OCI-LY3 (cell line): Measurements from ENCODE around the gene HDAC3.

ENCODE experiments used
- H2AFZ ChIP-seq: fragments of 200-600, 300-600 bp; shearing (Covaris generic); 2 replicates; pipeline ENCODE4 v1.6.0; 2014; ENCODE audit warnings: antibody characterized with exemption, low read depth, low read length
- H3K27ac ChIP-seq: fragments of 200-600, 300-600 bp; sonication (generic); 2 replicates; pipeline ENCODE4 v1.5.1; 2014; ENCODE audit warnings: mild to moderate bottlenecking, low read length, moderate library complexity, mixed read lengths
- H3K27me3 ChIP-seq: fragments of 200-600, 300-600 bp; sonication (generic); 2 replicates; pipeline ENCODE4 v1.6.1; 2014; ENCODE audit warnings: low read depth, low read length, mixed read lengths
- H3K36me3 ChIP-seq: fragments of 200-600, 300-600 bp; sonication (generic); replicated peaks from 2 replicates; pipeline ENCODE3; 2014; ENCODE audit warnings: low read depth, low read length, mixed read lengths
- H3K4me1 ChIP-seq: fragments of 300-600, 200-600 bp; sonication (generic); 2 replicates; pipeline ENCODE4 v1.6.1; 2014; ENCODE audit warnings: low read length, mixed read lengths
- H3K4me2 ChIP-seq: fragments of 200-600, 300-600 bp; sonication (generic); 2 replicates; pipeline ENCODE4 v1.6.1; 2014; ENCODE audit warnings: low read length, mixed read lengths
- H3K4me3 ChIP-seq: fragments of 300-600, 200-600 bp; sonication (generic); 2 replicates; pipeline ENCODE4 v1.5.1; 2014; ENCODE audit warnings: antibody characterized with exemption, mild to moderate bottlenecking, low read length, moderate library complexity
- H3K79me2 ChIP-seq: fragments of 300-600, 200-600 bp; shearing (Covaris generic); 2 replicates; pipeline ENCODE4 v1.6.1; 2014; ENCODE audit warnings: mild to moderate bottlenecking, low read length, mixed read lengths
- H3K9ac ChIP-seq: fragments of 300-600, 200-600 bp; shearing (Covaris generic); 2 replicates; pipeline ENCODE4 v1.6.0; 2014; ENCODE audit warnings: mild to moderate bottlenecking, low read length, moderate library complexity
- H3K9me3 ChIP-seq: fragments of 200-600, 300-600 bp; shearing (Covaris generic); 2 replicates; pipeline ENCODE4 v1.6.1; 2014; ENCODE audit warnings: low read length, mixed read lengths; ENCODE audit not compliant: insufficient read depth
- H4K20me1 ChIP-seq: fragments of 200-600, 300-600 bp; sonication (generic); 2 replicates; pipeline ENCODE4 v1.6.1; 2016; ENCODE audit warnings: low read length, mixed read lengths; ENCODE audit not compliant: insufficient read depth
- EZH2phosphoT487 ChIP-seq: fragments of 200-600 bp; shearing (Covaris generic); IDR thresholded peaks from 2 replicates; pipeline ENCODE4 v1.6.1; 2018; ENCODE audit warnings: antibody characterized with exemption, mixed run types, low read depth
- TF ChIP-seq, protein P1 (sequence below): fragments of 200-600, 300-600 bp; sonication (generic); IDR thresholded peaks from 2 replicates; pipeline ENCODE4 v1.5.1; 2014; ENCODE audit warnings: antibody characterized with exemption, low read length, low read depth

The HDAC3 gene

DNA sequence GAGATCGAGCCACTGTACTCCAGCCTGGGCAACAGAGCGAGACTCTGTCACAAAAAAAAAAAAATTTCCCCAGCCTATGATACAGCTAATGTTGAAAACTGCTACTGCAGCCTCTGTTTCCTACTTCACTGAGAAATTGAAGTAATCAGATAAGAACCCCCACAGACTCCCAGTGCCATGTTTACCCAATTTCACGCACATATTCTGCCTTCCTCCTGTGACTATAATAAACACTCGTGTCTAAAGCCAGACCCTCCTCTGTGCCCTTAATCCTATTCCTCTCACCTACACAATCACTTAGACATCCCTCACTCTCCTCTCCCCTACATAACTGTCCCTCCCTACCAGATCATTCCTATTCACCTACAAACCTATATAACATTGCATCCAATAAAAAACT, 39.0 kb upstream of the HDAC3 start:
- Histone ChIP-seq H4K20me1 (no peaks in the 10 kb centered on the region), H3K9ac (no peak overlapping the region), H3K4me1 (no peaks in the 10 kb centered on the region), H3K36me3 (no peaks in the 10 kb centered on the region), H3K27me3 (no peaks in the 10 kb centered on the region), H3K4me3 (no peak overlapping the region), H3K4me2 (no peak overlapping the region), H3K79me2 (no peaks in the 10 kb centered on the region), H3K9me3 (no peaks in the 10 kb centered on the region), H3K27ac (no peak overlapping the region), H2AFZ (no peak overlapping the region)
- TF ChIP-seq, protein P1, sequence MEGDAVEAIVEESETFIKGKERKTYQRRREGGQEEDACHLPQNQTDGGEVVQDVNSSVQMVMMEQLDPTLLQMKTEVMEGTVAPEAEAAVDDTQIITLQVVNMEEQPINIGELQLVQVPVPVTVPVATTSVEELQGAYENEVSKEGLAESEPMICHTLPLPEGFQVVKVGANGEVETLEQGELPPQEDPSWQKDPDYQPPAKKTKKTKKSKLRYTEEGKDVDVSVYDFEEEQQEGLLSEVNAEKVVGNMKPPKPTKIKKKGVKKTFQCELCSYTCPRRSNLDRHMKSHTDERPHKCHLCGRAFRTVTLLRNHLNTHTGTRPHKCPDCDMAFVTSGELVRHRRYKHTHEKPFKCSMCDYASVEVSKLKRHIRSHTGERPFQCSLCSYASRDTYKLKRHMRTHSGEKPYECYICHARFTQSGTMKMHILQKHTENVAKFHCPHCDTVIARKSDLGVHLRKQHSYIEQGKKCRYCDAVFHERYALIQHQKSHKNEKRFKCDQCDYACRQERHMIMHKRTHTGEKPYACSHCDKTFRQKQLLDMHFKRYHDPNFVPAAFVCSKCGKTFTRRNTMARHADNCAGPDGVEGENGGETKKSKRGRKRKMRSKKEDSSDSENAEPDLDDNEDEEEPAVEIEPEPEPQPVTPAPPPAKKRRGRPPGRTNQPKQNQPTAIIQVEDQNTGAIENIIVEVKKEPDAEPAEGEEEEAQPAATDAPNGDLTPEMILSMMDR = no peak
- TF ChIP-seq EZH2phosphoT487 = no peak

DNA sequence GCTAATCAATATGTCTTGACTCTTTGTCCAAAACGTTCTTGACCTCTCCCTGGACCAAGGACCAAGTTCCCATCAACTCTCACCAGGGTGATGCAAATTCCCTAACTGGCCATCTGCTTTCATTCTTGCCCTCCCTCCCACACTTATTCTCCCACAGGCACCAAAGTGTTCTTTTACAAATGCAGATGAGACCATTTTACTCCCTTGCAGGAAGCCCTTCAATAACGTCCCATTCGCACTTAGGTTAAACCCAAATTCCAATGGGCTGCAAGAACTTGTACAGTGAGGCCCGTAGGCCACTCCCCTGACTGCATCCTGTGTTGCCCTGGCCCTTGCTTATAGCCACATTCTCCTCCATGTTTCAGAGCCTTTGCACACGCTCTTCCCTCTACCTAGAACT, 38.1 kb upstream of the HDAC3 start:
- H3K9ac ChIP-seq = no peak overlapping the region
- no peaks in the 10 kb centered on the region for H3K9me3 ChIP-seq
- H3K27me3 ChIP-seq = no peaks in the 10 kb centered on the region
- TF ChIP-seq EZH2phosphoT487 = no peak
- TF ChIP-seq, protein P1 = no peak
- no peak overlapping the region for H2AFZ ChIP-seq
- no peak overlapping the region for H3K4me2 ChIP-seq
- no peaks in the 10 kb centered on the region for H4K20me1 ChIP-seq
- no peak overlapping the region for H3K4me3 ChIP-seq
- H3K36me3 ChIP-seq = no peaks in the 10 kb centered on the region
- no peak overlapping the region for H3K27ac ChIP-seq
- H3K4me1 ChIP-seq = no peaks in the 10 kb centered on the region
- H3K79me2 ChIP-seq = no peaks in the 10 kb centered on the region

DNA sequence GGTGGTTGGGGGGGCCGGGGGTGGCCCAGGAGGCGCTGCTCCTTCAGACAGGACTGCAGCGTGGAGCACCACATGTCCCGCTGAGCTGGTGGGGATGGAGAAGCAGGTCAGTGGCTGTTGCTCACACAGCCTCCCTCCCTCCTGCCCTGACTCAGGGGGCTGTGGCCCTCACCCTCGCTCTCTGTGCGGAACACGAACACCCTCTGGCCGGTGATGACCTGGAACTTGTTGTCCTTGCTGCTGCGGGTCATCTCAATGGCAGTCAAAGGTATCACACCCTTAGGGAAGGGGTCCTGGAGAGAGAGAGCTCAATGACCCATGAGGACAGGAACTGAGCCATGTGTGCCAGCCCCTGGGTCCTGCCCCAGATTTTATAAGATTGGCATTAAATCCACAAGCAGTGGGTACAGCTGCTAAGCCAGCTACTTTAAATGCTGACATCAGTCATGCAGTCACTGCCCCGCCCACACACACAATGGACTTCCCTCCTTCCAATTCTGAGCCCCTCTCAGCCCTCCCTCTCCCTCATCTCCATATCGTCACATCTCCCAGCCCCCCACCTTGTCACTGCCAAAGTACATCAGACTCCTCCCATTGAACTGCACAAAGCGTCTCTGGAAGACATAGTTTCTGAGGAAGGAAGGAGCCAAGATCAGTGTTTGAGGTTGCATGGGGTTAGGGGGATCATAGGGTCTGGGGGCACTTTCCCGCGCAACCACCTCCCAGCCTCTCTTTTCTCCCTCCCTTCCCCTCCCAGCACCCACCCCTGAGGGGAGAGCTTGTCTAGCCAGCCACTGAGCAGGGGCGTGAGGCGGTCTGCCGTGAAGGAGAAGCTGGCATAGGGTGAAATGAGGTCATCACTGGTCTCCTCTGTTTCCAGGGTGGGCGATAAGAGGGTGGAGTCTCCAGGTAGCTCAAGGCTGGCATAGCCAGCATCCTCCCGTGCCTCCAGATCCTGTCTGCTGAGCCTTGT, 36.5 kb upstream of the HDAC3 start:
- Histone ChIP-seq H3K27ac (no peak overlapping the region), H3K4me2 (no peak overlapping the region), H3K79me2 (no peaks in the 10 kb centered on the region), H2AFZ (no peak overlapping the region), H3K4me3 (no peak overlapping the region), H3K36me3 (no peaks in the 10 kb centered on the region), H3K9ac (no peak overlapping the region), H3K27me3 (no peaks in the 10 kb centered on the region), H3K4me1 (no peaks in the 10 kb centered on the region), H3K9me3 (no peaks in the 10 kb centered on the region), H4K20me1 (no peaks in the 10 kb centered on the region)
- TF ChIP-seq EZH2phosphoT487 = no peak
- TF ChIP-seq, protein P1 = no peak

DNA sequence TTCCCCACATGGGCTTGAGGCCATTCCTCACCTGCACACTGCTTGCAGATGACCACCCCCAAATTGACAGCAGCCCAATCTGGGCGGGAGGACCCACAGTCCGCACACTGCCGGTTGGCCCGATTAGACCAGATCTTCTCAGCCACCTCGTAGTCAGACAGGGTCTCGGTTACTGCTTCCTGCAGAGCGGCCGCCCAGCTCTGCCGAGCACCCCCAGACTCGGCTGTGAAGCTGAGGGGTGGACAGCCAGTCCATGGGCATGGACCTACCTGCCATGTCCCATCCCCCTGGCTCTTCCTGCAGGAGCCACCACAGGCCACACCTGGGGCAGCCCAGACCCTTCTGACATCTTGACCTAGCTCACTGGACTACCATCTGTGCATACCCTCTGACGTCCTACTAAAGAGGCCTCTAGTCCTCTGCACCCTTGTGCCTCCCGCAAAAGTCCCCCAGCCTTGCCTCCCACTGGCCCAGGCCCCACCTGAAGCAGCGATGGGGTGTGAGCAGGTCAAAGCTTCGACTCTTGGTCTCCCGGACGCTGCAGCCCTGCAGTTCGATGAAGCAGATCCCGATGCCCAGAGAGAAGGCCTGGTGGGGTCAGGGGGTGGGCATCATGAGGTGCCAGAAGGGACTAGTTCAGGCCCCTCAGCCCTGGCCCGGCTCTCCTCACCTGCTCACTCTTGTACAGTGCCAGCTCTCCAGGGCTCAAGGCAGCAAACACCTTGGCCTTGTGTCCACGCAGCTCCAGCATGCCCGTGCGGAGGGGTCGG, 35.6 kb upstream of the HDAC3 start:
- Histone ChIP-seq H3K4me3 (no peak overlapping the region), H2AFZ (no peak overlapping the region), H3K4me2 (no peak overlapping the region), H3K9me3 (no peaks in the 10 kb centered on the region), H3K27me3 (no peaks in the 10 kb centered on the region), H3K36me3 (no peaks in the 10 kb centered on the region), H3K27ac (no peak overlapping the region), H3K9ac (no peak overlapping the region), H3K79me2 (no peaks in the 10 kb centered on the region), H3K4me1 (no peaks in the 10 kb centered on the region), H4K20me1 (no peaks in the 10 kb centered on the region)
- no peak for TF ChIP-seq EZH2phosphoT487
- TF ChIP-seq, protein P1 = no peak
